ENCODE results near the gene ASIP. TPM values are rescaled to one million over a fixed set of nuclear protein-coding genes. Genes with fewer than 3 reads are reported as not detected.
"Not testable (repeated sequence)": the region's sequence is repeated elsewhere in the genome, so short reads cannot be mapped to it uniquely, and the experiment has no call there.

The ASIP gene
- total RNA-seq, 8 experiments from 2014 or later = 0.46 to 0.97 (median 0.56) TPM; not detected in 4

GRCh38 chr20:34220561-34220960 is 20.7 kb upstream of the ASIP start:
- 17 to 83% (median 40%) methylated on average over 1 to 5 of the region's 5 CpGs for WGBS, 10 experiments
- in situ Hi-C loops (cut with MboI; ENCODE audit: low pct_unique_long_range_greater_than_20kb in 2 of 9, low sequenced_read_pairs in 9 of 9, unreplicated experiment in 9 of 9) = no loop called here
- Histone ChIP-seq H3K4me1 (replicated peaks in 1 of 2) (peaks cover 0 to 10% of the 10 kb centered on the region in 2 donors), H3K4me3 (no peak overlapping the region), H3K27ac (no peak overlapping the region)
- ATAC-seq (replicated peaks in 6 of 8) = peak in 5 of 8 experiments; percentile 29 to 53 (median 49)

GRCh38 chr20:34222208-34222607 is 19.0 kb upstream of the ASIP start:
- H3K4me1 ChIP-seq (replicated peaks in 1 of 2) = peaks cover 0 to 5% of the 10 kb centered on the region in 2 donors

GRCh38 chr20:34224251-34224650 is 17.0 kb upstream of the ASIP start:
- H3K4me1 ChIP-seq (replicated peaks in 1 of 2); H3K27ac ChIP-seq; H3K4me3 ChIP-seq; in situ Hi-C loops (cut with MboI; ENCODE audit: low pct_unique_long_range_greater_than_20kb in 2 of 9, low sequenced_read_pairs in 9 of 9, unreplicated experiment in 9 of 9): not testable (repeated sequence)
- no CpG with 5 or more reads among the region's 2 CpGs for WGBS, 10 experiments
- ATAC-seq (replicated peaks in 6 of 8) = peak in 3 of 8 experiments; percentile 39 to 95 (median 42)

More at GRCh38 chr20:34222208-34222607, 19.0 kb upstream of the ASIP start:
- WGBS, 10 experiments = 0 to 100% (median 46%) methylated on average over 1 to 3 of the region's 3 CpGs; no CpG with 5 or more reads in 2 of the 10 experiments
- in situ Hi-C loops (cut with MboI; ENCODE audit: low pct_unique_long_range_greater_than_20kb in 2 of 9, low sequenced_read_pairs in 9 of 9, unreplicated experiment in 9 of 9) = no loop called here
- H3K27ac ChIP-seq = no peak overlapping the region
- ATAC-seq (replicated peaks in 6 of 8) = peak in 3 of 8 experiments; percentile 71 to 97 (median 96)
- no peak overlapping the region for H3K4me3 ChIP-seq

- in situ Hi-C loops (cut with MboI; ENCODE audit: low pct_unique_long_range_greater_than_20kb in 2 of 9, low sequenced_read_pairs in 9 of 9, unreplicated experiment in 9 of 9) = no loop called here
- no peak overlapping the region for H3K27ac ChIP-seq
These were observed 9.6 kb upstream of the ASIP start for GRCh38 chr20:34231634-34232033.

GRCh38 chr20:34232494-34233087 is 8.6 kb upstream of the ASIP start:
- Histone ChIP-seq H3K4me1 (replicated peaks in 1 of 2) (no peaks in the 10 kb centered on the region), H3K27ac (no peak overlapping the region), H3K4me3 (no peak overlapping the region)
- in situ Hi-C loops (cut with MboI; ENCODE audit: low pct_unique_long_range_greater_than_20kb in 2 of 9, low sequenced_read_pairs in 9 of 9, unreplicated experiment in 9 of 9) = no loop called here
- no peak for ATAC-seq (replicated peaks in 6 of 8)
- 59 to 100% (median 88%) methylated on average over 1 to 3 of the region's 3 CpGs; no CpG with 5 or more reads in 2 of the 10 experiments for WGBS, 10 experiments

More at GRCh38 chr20:34231634-34232033, 9.6 kb upstream of the ASIP start:
- Histone ChIP-seq H3K4me3 (no peak overlapping the region), H3K4me1 (replicated peaks in 1 of 2) (no peaks in the 10 kb centered on the region)
- no peak for ATAC-seq (replicated peaks in 6 of 8)

GRCh38 chr20:34233687-34234086 is 7.5 kb upstream of the ASIP start:
- no peak for ATAC-seq (replicated peaks in 6 of 8)
- Histone ChIP-seq H3K4me3 (no peak overlapping the region), H3K27ac (no peak overlapping the region), H3K4me1 (replicated peaks in 1 of 2) (no peaks in the 10 kb centered on the region)
- in situ Hi-C loops (cut with MboI; ENCODE audit: low pct_unique_long_range_greater_than_20kb in 2 of 9, low sequenced_read_pairs in 9 of 9, unreplicated experiment in 9 of 9) = no loop called here

- in situ Hi-C loops (cut with MboI; ENCODE audit: low pct_unique_long_range_greater_than_20kb in 2 of 9, low sequenced_read_pairs in 9 of 9, unreplicated experiment in 9 of 9) = no loop called here
- WGBS, 10 experiments = 86 to 100% (median 99%) methylated on average over 1 to 2 of the region's 2 CpGs; no CpG with 5 or more reads in 2 of the 10 experiments
- H3K4me3 ChIP-seq = no peak overlapping the region
- H3K27ac ChIP-seq = no peak overlapping the region
- ATAC-seq (replicated peaks in 6 of 8) = no peak
- peaks cover 0 to 3% of the 10 kb centered on the region in 2 donors for H3K4me1 ChIP-seq (replicated peaks in 1 of 2)
These were observed 5.3 kb upstream of the ASIP start for GRCh38 chr20:34235875-34236274.

GRCh38 chr20:34237942-34238341 is 3.3 kb upstream of the ASIP start:
- Histone ChIP-seq H3K4me1 (replicated peaks in 1 of 2) (peaks cover 0 to 8% of the 10 kb centered on the region in 2 donors), H3K27ac (no peak overlapping the region), H3K4me3 (no peak overlapping the region)
- WGBS, 10 experiments = 52 to 100% (median 94%) methylated on average over 1 to 2 of the region's 2 CpGs
- no peak for ATAC-seq (replicated peaks in 6 of 8)
- in situ Hi-C loops (cut with MboI; ENCODE audit: low pct_unique_long_range_greater_than_20kb in 2 of 9, low sequenced_read_pairs in 9 of 9, unreplicated experiment in 9 of 9) = no loop called here

GRCh38 chr20:34240121-34240520 is 1.1 kb upstream of the ASIP start:
- H3K4me1 ChIP-seq (replicated peaks in 1 of 2) = peaks cover 0 to 8% of the 10 kb centered on the region in 2 donors
- H3K27ac ChIP-seq = no peak overlapping the region
- in situ Hi-C loops (cut with MboI; ENCODE audit: low pct_unique_long_range_greater_than_20kb in 2 of 9, low sequenced_read_pairs in 9 of 9, unreplicated experiment in 9 of 9) = no loop called here
- no peak for ATAC-seq (replicated peaks in 6 of 8)
- 75 to 100% (median 100%) methylated on average over 1 of the region's 1 CpG; no CpG with 5 or more reads in 2 of the 10 experiments for WGBS, 10 experiments
- no peak overlapping the region for H3K4me3 ChIP-seq

GRCh38 chr20:34242015-34242414 is 792 bp downstream of the ASIP start:
- H3K27ac ChIP-seq; H3K4me3 ChIP-seq; H3K4me1 ChIP-seq (replicated peaks in 1 of 2); in situ Hi-C loops (cut with MboI; ENCODE audit: low pct_unique_long_range_greater_than_20kb in 2 of 9, low sequenced_read_pairs in 9 of 9, unreplicated experiment in 9 of 9); ATAC-seq (replicated peaks in 6 of 8): not testable (repeated sequence)
- WGBS, 10 experiments = 75 to 100% (median 86%) methylated on average over 2 to 4 of the region's 4 CpGs

- 17 to 100% (median 71%) methylated on average over 1 of the region's 1 CpG; no CpG with 5 or more reads in 4 of the 10 experiments for WGBS, 10 experiments
- H3K4me3 ChIP-seq = no peak overlapping the region
- in situ Hi-C loops (cut with MboI; ENCODE audit: low pct_unique_long_range_greater_than_20kb in 2 of 9, low sequenced_read_pairs in 9 of 9, unreplicated experiment in 9 of 9) = no loop called here
- H3K4me1 ChIP-seq (replicated peaks in 1 of 2) = peaks cover 0 to 8% of the 10 kb centered on the region in 2 donors
- ATAC-seq (replicated peaks in 6 of 8) = no peak
- H3K27ac ChIP-seq = no peak overlapping the region
These were observed 1.7 kb downstream of the ASIP start for GRCh38 chr20:34242879-34243278.

GRCh38 chr20:34243377-34243776 is 2.2 kb downstream of the ASIP start:
- peaks cover 0 to 8% of the 10 kb centered on the region in 2 donors for H3K4me1 ChIP-seq (replicated peaks in 1 of 2)
- ATAC-seq (replicated peaks in 6 of 8) = peak in 3 of 8 experiments; percentile 38 to 94 (median 62)
- H3K27ac ChIP-seq = no peak overlapping the region
- in situ Hi-C loops (cut with MboI; ENCODE audit: low pct_unique_long_range_greater_than_20kb in 2 of 9, low sequenced_read_pairs in 9 of 9, unreplicated experiment in 9 of 9) = no loop called here
- 0 to 100% (median 85%) methylated on average over 1 to 3 of the region's 3 CpGs; no CpG with 5 or more reads in 2 of the 10 experiments for WGBS, 10 experiments
- no peak overlapping the region for H3K4me3 ChIP-seq

GRCh38 chr20:34246126-34246626 is 5.0 kb downstream of the ASIP start:
- 40 to 100% (median 100%) methylated on average over 1 to 2 of the region's 2 CpGs; no CpG with 5 or more reads in 1 of the 10 experiments for WGBS, 10 experiments

GRCh38 chr20:34249291-34249690 is 8.1 kb downstream of the ASIP start:
- Histone ChIP-seq H3K4me1 (replicated peaks in 1 of 2) (no peaks in the 10 kb centered on the region), H3K27ac (no peak overlapping the region), H3K4me3 (no peak overlapping the region)
- in situ Hi-C loops (cut with MboI; ENCODE audit: low pct_unique_long_range_greater_than_20kb in 2 of 9, low sequenced_read_pairs in 9 of 9, unreplicated experiment in 9 of 9) = no loop called here
- WGBS, 10 experiments = 0 to 100% (median 83%) methylated on average over 1 to 2 of the region's 6 CpGs; no CpG with 5 or more reads in 2 of the 10 experiments
- peak in 2 of 8 experiments; percentile 40 to 65 for ATAC-seq (replicated peaks in 6 of 8)

More at GRCh38 chr20:34246126-34246626, 5.0 kb downstream of the ASIP start:
- ATAC-seq (replicated peaks in 6 of 8) = no peak
- H3K27ac ChIP-seq = no peak overlapping the region
- H3K4me1 ChIP-seq (replicated peaks in 1 of 2) = peaks cover 0 to 3% of the 10 kb centered on the region in 2 donors
- no peak overlapping the region for H3K4me3 ChIP-seq
- in situ Hi-C loops (cut with MboI; ENCODE audit: low pct_unique_long_range_greater_than_20kb in 2 of 9, low sequenced_read_pairs in 9 of 9, unreplicated experiment in 9 of 9) = no loop called here
